ENCODE results near the gene FASTKD2. TPM values are rescaled to one million over a fixed set of nuclear protein-coding genes. Genes with fewer than 3 reads are reported as not detected.
"Not testable (repeated sequence)": the region's sequence is repeated elsewhere in the genome, so short reads cannot be mapped to it uniquely, and the experiment has no call there.

FASTKD2 gene
- total and polyA plus RNA-seq, 3 donors from 2014 or later: 15.5 to 28.3 (median 25.0) TPM

- no peaks in the 10 kb centered on the region for H3K9me3 ChIP-seq
- H3K4me1 ChIP-seq: peaks cover 10% of the 10 kb centered on the region
- no peaks in the 10 kb centered on the region for H3K36me3 ChIP-seq (ENCODE audit: low read depth, missing control alignments)
- H3K4me3 ChIP-seq: no peak overlapping the region
- intact Hi-C loops (cut with DNase I; ENCODE audit: low total_unique reads): no loop called here
- H3K27ac ChIP-seq: no peak overlapping the region
- no peak for TF ChIP-seq CTCF (IDR thresholded peaks at IDR 0.05)
- no peak for TF ChIP-seq POLR2A (IDR thresholded peaks at IDR 0.05)
- no peaks in the 10 kb centered on the region for H3K27me3 ChIP-seq
- WGBS, 2 donors: 77 to 82% methylated on average over 6 to 7 of the region's 7 CpGs
- no peak for DNase-seq
These were observed 37.5 kb downstream of the FASTKD2 start for GRCh38 chr2:206802654-206803514.

- 40 to 41% methylated on average over 5 of the region's 5 CpGs for WGBS, 2 donors
- H3K27ac ChIP-seq: no peak overlapping the region
- no peaks in the 10 kb centered on the region for H3K9me3 ChIP-seq
- TF ChIP-seq CTCF (IDR thresholded peaks at IDR 0.05): no peak
- TF ChIP-seq POLR2A (IDR thresholded peaks at IDR 0.05): no peak
- H3K36me3 ChIP-seq (ENCODE audit: low read depth, missing control alignments): no peaks in the 10 kb centered on the region
- H3K4me3 ChIP-seq: no peak overlapping the region
- no peaks in the 10 kb centered on the region for H3K27me3 ChIP-seq
- intact Hi-C loops (cut with DNase I; ENCODE audit: low total_unique reads): no loop called here
- peak; percentile 27 for DNase-seq
- peaks cover 10% of the 10 kb centered on the region for H3K4me1 ChIP-seq
These were observed 38.9 kb downstream of the FASTKD2 start for GRCh38 chr2:206804326-206804725.

GRCh38 chr2:206805887-206806607 lies 40.6 kb downstream of the FASTKD2 start:
- Histone ChIP-seq H3K4me1 (peaks cover 6% of the 10 kb centered on the region), H3K36me3 (ENCODE audit: low read depth, missing control alignments) (no peaks in the 10 kb centered on the region), H3K27me3 (no peaks in the 10 kb centered on the region), H3K4me3 (no peak overlapping the region), H3K9me3 (no peaks in the 10 kb centered on the region), H3K27ac (no peak overlapping the region)
- TF ChIP-seq CTCF (IDR thresholded peaks at IDR 0.05) (no peak), POLR2A (IDR thresholded peaks at IDR 0.05) (no peak)
- intact Hi-C loops (cut with DNase I; ENCODE audit: low total_unique reads): no loop called here
- no peak for DNase-seq
- WGBS, 2 donors: 73 to 82% methylated on average over 6 of the region's 6 CpGs

DNA sequence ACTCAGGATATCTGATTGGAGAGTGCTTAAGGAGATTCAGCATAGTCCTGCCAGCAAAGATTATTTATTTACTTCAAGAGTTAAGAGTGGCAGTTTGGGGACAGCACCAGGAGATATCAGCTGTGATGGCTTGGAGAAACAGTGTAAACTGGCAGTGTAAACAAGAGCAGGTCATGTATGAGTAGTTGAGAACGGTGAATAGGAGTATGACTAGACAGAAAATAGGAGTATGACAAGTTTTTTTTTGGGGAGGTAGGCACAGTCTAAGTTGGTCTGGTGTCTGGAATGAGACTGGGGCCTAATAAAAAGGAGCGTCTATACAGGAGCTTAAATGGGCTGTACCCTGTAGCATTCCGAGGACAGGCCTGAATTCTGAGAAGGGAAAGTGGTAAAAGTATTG lies 42.2 kb downstream of the FASTKD2 start:
- H3K36me3 ChIP-seq (ENCODE audit: low read depth, missing control alignments); DNase-seq; H3K9me3 ChIP-seq; H3K4me3 ChIP-seq; H3K4me1 ChIP-seq; intact Hi-C loops (cut with DNase I; ENCODE audit: low total_unique reads); H3K27ac ChIP-seq; H3K27me3 ChIP-seq: not testable (repeated sequence)
- WGBS, 2 donors: 92 to 96% methylated on average over 3 of the region's 3 CpGs

GRCh38 chr2:206812471-206812870 lies 47.1 kb downstream of the FASTKD2 start:
- H3K9me3 ChIP-seq; H3K27me3 ChIP-seq; DNase-seq; intact Hi-C loops (cut with DNase I; ENCODE audit: low total_unique reads); H3K36me3 ChIP-seq (ENCODE audit: low read depth, missing control alignments); H3K27ac ChIP-seq; H3K4me3 ChIP-seq; H3K4me1 ChIP-seq: not testable (repeated sequence)
- WGBS, 2 donors: 90 to 92% methylated on average over 5 of the region's 5 CpGs

Measured in testis (tissue), 3 donors.